Measurements from ENCODE around the gene RAB11FIP5.

- TF ChIP-seq POLR2A (IDR thresholded peaks at IDR 0.05; ENCODE audit: low read depth, low read length) (no peak), POLR2AphosphoS5 (IDR thresholded peaks at IDR 0.05; ENCODE audit: low read depth, low read length) (no peak), SPI1 (IDR thresholded peaks at IDR 0.05; ENCODE audit: low read depth, low read length) (no peak)
Observed at GRCh38 chr2:73105511-73105971, 7.2 kb downstream of the RAB11FIP5 start.

Data from GM12891 (cell line).